Coronary artery (tissue), 2 donors: Measurements from ENCODE around the gene COL7A1.
"Not testable (repeated sequence)": the region's sequence is repeated elsewhere in the genome, so short reads cannot be mapped to it uniquely, and the experiment has no call there.

Experiments
- DNase-seq: peaks from one replicate; pipeline ENCODE4 v3.0.0-alpha.2; 2017; ENCODE audit warnings: low spot score
- H3K27ac ChIP-seq, 2 donors: fragments of 200-600 bp; sonication (generic); one replicate each; pipeline ENCODE4 v1.5.1; 2016 to 2019
- H3K4me3 ChIP-seq: fragments of 200-600 bp; sonication (generic); 2 replicates; pipeline ENCODE4 v1.5.1; 2016; ENCODE audit warnings: mild to moderate bottlenecking, moderate library complexity
- TF ChIP-seq, protein P1 (sequence below): fragments of 200-600 bp; sonication (generic); IDR thresholded peaks from one replicate; pipeline ENCODE4 v1.5.1; 2019; ENCODE audit warnings: antibody characterized with exemption

Gene COL7A1

DNA sequence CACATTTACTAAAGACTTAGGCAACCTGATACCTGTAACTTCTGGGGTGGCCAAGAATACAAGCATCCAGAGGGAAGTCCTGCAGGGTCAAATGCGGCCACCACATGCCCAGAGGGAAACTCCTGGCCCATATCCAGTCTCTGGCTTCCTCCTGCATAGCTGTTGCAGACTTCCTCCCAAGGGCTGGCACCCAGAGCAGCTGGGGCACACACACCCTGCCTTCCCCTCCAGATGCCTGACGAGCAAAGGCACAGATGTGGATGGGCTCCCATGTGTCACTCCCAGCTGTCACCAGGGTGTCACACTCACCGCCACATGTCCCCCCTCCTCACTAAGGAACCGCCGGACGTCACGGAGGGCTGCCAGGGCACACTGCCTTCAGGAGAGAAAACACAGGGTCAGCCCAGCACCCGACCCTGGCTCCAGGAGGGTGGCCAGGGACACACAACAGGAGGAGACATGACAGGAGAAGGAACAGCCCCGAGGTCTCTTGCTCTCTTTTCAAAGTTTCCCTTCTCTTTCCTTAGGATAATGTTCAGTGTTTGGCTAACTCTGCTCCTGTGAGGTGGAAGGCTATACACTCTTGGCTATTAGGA lies 51.8 kb downstream of the COL7A1 start:
- DNase-seq = no peak
- H3K4me3 ChIP-seq = no peak overlapping the region
- H3K27ac ChIP-seq = no peak overlapping the region
- TF ChIP-seq, protein P1, sequence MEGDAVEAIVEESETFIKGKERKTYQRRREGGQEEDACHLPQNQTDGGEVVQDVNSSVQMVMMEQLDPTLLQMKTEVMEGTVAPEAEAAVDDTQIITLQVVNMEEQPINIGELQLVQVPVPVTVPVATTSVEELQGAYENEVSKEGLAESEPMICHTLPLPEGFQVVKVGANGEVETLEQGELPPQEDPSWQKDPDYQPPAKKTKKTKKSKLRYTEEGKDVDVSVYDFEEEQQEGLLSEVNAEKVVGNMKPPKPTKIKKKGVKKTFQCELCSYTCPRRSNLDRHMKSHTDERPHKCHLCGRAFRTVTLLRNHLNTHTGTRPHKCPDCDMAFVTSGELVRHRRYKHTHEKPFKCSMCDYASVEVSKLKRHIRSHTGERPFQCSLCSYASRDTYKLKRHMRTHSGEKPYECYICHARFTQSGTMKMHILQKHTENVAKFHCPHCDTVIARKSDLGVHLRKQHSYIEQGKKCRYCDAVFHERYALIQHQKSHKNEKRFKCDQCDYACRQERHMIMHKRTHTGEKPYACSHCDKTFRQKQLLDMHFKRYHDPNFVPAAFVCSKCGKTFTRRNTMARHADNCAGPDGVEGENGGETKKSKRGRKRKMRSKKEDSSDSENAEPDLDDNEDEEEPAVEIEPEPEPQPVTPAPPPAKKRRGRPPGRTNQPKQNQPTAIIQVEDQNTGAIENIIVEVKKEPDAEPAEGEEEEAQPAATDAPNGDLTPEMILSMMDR = no peak

DNA sequence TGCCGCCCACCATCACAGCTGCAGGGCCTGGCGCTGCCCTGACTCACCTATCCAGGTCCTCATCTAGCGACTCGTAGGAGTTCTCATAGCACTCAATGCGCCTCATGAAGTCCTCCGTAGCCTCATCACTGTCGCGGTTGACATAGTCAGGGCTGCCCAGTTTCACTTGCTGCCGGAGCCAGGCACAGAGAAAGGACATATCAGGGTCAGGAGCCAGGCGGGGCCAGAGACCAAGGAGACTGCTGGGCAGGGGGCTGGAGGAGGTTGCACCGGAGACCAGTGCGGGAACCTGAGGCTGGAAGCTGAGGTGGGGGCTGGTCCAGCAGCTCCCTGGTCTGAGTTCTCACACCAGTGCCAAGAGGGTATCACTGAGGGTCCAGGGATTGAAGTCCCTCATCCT lies 56.7 kb downstream of the COL7A1 start:
- Histone ChIP-seq H3K27ac (no peak overlapping the region), H3K4me3 (no peak overlapping the region)
- DNase-seq = no peak
- TF ChIP-seq, protein P1 = no peak

GRCh38 chr3:48536785-48537184 lies 58.3 kb downstream of the COL7A1 start:
- TF ChIP-seq, protein P1 = no peak
- no peak overlapping the region for H3K27ac ChIP-seq
- DNase-seq = no peak

DNA sequence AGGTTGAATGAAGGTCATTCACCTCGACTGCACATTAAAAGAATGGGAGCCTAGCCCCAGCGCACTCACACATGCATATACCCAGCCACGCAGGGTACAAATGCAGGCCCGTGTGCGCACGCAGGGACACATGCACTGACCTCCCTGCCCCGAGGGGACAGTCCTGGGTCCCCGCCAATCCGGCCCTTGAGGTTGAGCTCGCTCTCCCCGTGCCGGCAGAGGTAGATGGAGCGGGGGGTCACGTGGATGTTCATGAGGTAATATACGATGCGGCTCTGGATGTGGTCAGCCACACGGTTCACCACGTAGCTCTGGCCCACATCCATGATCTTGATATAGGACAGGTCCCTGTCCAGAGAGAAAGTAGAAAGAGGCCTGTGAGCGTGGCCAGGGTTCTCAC lies 59.0 kb downstream of the COL7A1 start:
- no peak overlapping the region for H3K27ac ChIP-seq

More at GRCh38 chr3:48536785-48537184, 58.3 kb downstream of the COL7A1 start:
- no peak overlapping the region for H3K4me3 ChIP-seq

DNA sequence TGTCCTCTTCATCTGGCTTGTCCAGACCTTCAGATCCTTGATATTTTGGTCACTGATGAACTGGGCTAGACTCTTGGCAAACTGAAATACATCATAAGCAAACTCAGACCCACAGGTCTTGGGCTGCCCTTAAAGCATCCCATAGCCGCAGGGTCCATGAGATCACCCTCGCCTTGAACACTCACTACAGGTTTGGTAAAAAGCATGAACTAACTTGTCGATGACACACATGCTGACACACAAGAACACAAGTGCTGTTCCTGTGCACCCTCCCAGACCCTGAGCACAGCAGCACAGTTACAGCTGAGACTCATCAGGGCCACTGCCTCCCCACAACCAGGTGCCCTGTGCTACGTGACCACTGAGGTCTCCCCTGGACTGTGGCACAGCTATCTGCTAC lies 59.6 kb downstream of the COL7A1 start:
- Histone ChIP-seq H3K27ac (no peak overlapping the region), H3K4me3 (no peak overlapping the region)
- TF ChIP-seq, protein P1 = no peak
- no peak for DNase-seq

More for the DNA sequence above, 59.0 kb downstream of the COL7A1 start:
- H3K4me3 ChIP-seq = no peak overlapping the region
- TF ChIP-seq, protein P1 = no peak
- no peak for DNase-seq

DNA sequence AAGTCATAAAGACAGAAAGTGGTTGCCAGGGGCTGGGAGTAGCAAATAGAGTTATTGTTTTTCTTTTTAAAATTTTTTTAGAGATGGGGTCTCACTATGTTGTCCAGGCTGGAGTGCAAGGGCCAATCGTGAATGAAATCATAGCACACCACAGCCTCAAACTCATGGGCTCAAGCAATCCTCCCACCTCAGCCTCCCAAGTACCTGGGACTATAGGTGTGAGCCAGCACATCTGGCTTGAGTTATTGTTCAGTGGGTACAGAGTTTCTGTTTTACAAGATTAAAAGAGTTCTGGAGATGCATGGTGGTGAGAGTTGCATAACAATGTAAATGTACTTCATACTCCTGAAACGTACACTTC lies 62.2 kb downstream of the COL7A1 start:
- H3K27ac ChIP-seq = no peak overlapping the region
- TF ChIP-seq, protein P1 = no peak
- H3K4me3 ChIP-seq = no peak overlapping the region
- no peak for DNase-seq

DNA sequence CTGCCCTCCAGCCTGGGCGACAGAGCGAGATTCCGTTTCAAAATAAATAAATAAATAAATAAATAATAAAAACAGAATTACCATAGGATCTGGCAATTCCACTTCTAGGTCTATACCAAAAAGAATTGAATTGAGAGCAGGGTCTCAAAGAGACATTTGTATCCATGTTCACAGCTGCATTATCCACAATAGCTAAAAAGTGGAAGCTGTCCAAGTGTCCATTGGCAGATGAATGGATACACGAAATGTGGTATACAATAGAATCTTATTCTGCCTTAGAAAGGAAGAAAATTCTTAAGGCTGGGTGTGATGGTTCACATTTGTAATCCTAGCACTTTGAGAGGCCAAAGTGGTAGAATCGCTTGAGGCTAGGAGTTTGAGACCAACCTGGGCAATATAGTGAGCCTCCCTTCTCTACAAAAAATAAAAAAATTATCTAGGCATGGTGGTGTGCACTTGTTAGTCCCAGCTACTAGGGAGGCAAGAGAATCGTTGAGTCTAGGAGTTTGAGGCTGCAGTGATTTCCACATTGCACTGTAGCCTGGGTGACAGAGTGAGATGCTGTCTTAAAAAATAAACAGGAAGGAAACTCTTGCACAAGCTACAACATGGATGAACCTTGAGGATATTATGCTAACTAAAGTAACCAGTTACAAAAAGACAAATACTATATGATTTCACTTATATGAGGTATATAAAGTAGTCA lies 62.7 kb downstream of the COL7A1 start:
- TF ChIP-seq, protein P1 = no peak
- H3K4me3 ChIP-seq = no peak overlapping the region
- no peak for DNase-seq
- H3K27ac ChIP-seq = no peak overlapping the region

GRCh38 chr3:48530701-48531100 lies 64.4 kb downstream of the COL7A1 start:
- H3K27ac ChIP-seq, DNase-seq: not testable (repeated sequence)

More at GRCh38 chr3:48530701-48531100, 64.4 kb downstream of the COL7A1 start:
- not testable (repeated sequence) for H3K4me3 ChIP-seq
